ENCODE data around the gene TMEM92.
A peak's percentile ranks its signal among the peaks of the same experiment; 100 is the strongest.

Gene TMEM92

GRCh38 chr17:50274142-50274896, at the start of gene TMEM92:
TSS of gene TMEM92 (plus strand) at chr17:50274466. CDS start at chr17:50274502, 36 bp downstream.
- DNase-seq (ENCODE audit: low read depth) = peak; percentile 12

GRCh38 chr17:50225701-50226240, 48.5 kb upstream of the TMEM92 start:
- DNase-seq (ENCODE audit: low read depth) = no peak

DNA sequence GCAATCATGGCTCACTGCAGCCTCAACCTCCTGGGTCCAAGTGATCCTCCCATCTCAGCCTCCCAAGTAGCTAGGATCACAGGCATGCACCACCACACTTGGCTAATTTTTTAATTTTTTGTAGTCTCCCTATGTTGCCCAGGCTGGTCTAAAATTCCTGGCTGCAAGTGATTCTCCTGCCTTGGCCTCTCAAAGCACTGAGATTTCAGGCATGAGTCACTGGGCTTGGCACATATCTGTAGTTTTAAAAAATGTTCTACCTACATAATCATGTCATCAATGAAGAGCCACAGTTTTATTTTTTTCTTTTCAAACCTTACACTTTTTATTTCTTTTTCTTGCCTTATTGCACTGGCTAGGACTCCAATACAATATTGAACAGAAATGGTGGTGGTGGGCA, 39.7 kb upstream of the TMEM92 start:
- DNase-seq (ENCODE audit: low read depth) = no peak

DNA sequence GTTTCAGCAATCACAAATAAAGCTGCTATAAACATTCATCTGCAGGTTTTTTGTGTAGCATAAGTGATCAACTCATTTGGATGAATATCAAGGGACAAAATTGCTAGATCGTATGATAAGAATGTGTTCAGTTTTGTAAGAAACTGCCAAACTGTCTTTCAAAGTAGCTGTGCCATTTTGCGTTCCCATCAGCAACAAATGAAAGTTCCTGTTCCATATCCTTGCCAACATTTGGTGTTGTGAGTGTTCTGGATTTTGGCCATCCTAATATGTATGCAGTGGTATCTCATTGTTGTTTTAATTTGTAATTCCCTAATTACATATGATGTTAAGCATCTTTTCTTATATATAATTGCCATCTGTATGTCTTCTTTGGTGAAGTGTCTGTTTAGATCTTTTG, 36.4 kb upstream of the TMEM92 start:
- DNase-seq (ENCODE audit: low read depth) = no peak

DNA sequence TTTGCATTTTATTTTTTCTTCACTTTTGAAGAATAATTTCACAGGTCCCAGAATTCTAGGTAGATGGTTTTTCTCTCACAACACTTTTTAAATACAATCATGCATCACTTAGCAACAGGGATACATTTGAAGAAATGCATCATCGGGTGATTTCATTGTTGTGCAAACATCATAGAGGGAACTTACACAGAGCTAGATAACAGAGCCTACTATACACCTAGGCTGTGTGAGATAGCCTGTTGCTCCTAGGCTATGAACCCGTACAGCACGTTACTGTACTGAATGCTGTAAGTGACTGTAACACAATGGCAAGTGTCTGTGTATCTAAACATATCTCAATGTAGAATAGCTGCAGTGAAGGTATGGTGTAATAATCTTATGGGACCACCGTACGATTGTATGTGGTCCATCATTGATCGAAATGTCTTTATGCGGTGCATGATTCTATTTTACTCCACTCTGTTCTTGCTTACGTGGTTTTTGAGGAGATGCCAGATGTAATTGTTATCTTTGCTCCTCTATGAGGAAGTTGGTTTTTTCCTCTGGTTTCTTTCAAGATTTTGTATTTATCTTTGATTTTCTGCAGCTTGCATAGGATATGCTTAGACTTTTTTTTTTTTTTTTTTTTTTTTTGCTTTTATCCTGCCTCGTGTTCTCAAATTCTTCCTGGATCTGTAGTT, 35.5 kb upstream of the TMEM92 start:
- DNase-seq (ENCODE audit: low read depth) = no peak

- no peak for DNase-seq (ENCODE audit: low read depth)
Measured at GRCh38 chr17:50239937-50240336, 34.3 kb upstream of the TMEM92 start.

DNA sequence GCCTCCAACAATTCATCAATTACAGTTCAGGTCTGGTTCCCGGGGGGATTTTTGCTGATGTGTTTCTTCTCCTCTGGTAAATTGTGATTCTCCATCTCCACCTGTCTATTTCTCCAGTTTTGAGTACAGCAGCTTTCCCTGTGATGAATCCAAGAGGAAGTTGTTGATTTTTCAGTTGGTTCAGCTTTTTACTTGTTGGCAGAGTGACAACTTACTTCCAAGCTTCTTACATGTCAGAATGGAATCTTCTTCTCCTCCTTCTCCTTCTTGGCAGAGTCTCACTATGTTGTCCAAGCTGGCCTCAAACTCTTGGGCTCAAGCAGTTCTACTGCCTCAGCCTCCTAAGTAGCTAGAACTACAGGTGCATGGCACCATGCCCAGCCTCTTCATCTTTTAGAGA, 33.4 kb upstream of the TMEM92 start:
- DNase-seq (ENCODE audit: low read depth) = no peak

- DNase-seq (ENCODE audit: low read depth) = no peak
Measured at GRCh38 chr17:50241431-50241830, 32.8 kb upstream of the TMEM92 start.

DNA sequence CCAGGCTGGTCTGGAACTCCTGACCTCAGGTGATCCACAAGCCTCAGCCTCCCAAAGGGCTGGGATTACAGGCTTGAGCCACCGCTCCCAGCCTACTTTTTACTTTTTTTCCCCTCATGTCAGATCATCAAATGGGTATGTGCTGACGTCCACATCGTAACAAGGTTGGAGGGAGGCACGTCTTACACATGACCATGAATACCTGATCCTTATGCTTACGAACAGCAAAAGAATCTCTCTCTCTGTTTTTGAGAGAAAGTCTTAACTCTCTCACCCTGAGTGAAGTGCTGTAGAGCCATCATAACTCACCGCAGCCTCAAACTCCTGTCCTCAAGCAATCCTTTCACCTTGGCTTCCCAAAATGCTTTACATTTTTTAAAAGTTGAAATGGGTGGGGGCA, 29.5 kb upstream of the TMEM92 start:
- DNase-seq (ENCODE audit: low read depth) = no peak

DNA sequence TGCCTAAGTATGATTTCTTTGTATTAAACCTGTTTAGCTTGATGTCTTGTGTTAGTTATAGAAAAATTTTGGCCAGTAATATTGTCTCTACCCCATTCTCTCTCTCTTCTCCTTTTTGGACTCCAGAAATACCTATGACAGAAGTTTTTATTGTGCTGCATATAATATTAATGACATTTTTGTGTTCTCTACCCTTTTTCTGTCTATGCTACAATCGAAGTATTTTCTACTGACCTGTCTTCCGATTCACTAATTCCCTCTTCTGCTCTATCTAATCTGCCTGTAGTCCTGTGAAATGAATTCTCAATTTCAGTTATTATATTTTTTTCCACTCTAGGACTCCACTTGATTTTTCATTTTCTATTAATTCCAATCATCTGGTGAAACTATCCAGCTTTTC, 26.0 kb upstream of the TMEM92 start:
- no peak for DNase-seq (ENCODE audit: low read depth)

DNA sequence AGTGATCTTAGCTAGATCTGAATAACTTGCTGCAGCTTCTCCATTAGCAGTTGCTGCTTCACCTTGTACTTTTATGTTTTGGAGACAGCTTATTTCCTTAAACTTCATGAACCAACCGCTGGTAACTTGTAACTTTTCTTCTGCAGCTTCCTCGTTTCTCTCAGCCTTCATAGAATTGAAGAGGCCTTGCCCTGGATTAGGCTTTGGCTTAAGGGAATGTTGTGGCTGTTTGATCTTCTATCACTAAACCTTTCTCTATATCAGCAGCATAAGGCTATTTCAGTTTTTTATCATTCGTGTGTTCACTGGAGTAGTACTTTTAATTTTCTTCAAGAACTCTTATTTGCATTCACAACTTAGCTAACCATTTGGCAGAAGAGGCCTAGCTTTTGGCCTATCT, 21.5 kb upstream of the TMEM92 start:
- DNase-seq (ENCODE audit: low read depth) = no peak

DNA sequence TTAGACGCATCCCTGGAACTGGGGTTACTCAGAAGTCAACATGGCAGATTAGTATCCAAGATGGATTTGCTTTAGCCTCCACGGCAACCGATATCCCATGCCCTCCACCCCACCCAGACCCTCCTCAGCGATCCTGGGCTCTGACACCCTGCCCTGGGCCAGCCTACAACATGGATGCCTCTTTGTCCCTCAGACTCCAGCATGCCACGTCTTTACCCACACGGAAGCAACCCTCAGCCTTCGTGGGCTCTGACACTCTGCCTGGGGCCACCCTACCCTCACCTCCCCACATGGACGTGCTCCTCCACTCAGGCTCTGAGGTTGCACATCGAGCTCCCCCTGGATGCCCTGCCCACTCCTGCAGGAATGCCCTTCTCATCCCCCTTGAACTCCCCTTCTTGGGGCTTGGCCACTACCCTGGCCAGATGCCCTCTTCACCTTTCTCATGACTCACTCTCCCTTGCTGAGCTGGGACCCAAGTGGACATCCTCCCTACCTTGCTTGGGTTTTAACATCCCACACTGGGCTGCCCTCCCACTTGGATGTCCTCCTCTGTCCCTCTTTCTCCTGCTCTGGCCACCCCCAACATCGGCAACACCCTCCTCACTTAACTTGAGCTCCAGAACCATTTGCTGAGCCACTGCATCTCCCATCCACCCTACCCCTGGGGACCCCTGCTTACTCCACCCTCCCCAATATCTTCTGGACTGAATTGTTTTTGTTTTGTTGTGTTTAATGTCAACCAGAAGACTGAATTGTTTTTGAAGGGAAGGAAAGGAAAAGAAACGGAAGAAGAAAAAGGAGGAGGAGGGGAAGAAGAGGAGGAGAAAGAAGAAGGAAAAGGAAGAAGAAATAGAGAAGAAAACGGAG, 18.3 kb upstream of the TMEM92 start:
- DNase-seq (ENCODE audit: low read depth) = no peak

GRCh38 chr17:50256826-50257618, 17.2 kb upstream of the TMEM92 start:
- no peak for DNase-seq (ENCODE audit: low read depth)

DNA sequence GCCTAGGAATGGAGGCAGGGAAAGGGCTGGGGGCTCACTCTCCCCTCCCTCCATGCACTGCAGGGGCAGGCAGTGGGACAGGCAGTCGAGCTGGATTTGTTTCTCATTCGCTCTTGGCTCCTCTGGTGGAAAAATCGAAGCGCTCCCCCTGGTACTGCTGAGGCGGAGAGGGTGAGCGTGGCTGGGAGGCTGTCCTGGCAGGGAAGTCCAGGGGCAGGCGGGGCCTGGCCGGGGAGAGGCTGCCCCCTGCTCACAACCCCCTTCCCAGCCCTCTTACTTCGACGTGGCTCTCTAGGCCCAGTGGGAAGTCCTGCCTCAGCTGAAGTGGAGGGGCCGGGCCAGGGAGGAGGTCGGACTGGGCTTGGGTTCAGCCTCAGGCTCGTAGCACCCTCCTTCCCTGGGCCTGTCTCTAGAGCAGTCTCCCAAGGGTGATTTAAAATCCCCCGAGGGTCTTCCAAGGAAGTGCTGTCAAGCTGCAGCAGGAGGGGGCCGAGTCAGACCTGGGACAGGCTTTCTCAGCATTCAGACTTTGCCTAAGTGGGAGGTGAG, 16.5 kb upstream of the TMEM92 start:
- DNase-seq (ENCODE audit: low read depth) = no peak

GRCh38 chr17:50258647-50259476, 15.4 kb upstream of the TMEM92 start:
- DNase-seq (ENCODE audit: low read depth) = no peak

- no peak for DNase-seq (ENCODE audit: low read depth)
Measured at GRCh38 chr17:50259477-50260324, 14.6 kb upstream of the TMEM92 start.

DNA sequence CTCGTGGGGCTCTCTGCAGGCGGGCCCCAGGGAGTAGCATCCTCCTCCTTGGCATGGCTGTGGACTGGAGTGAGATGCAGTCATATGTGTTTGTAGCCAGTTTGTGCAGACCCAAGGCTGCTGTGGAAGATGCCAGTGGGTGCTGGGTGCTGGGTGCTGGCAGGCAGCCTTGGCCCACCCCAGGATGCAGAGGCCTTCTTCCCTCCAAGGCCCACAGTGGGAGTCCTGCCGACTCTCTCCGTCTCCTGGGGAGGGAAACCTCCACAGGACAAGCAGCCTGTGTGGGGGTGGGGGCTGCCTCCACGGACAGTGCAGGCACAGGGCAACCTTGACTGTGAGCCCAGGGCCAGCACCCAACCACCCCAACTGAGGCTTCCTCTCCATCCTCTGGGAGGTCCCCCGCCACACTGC, 13.8 kb upstream of the TMEM92 start:
- DNase-seq (ENCODE audit: low read depth) = no peak

GRCh38 chr17:50261051-50261915, 13.0 kb upstream of the TMEM92 start:
- no peak for DNase-seq (ENCODE audit: low read depth)
